ENCODE data around the gene GSPT1. TPM values are rescaled to one million over a fixed set of nuclear protein-coding genes. Genes with fewer than 3 reads are reported as not detected.

The GSPT1 gene
- total RNA-seq, 1 experiment from 2014 or later, result 173 TPM

GRCh38 chr16:11876306-11876705 lies 39.5 kb downstream of the GSPT1 start:
- Mint-ChIP-seq H3K4me3 (no peak overlapping the region), H3K9me3 (no peaks in the 10 kb centered on the region), H3K27me3 (ENCODE audit: low read depth) (no peaks in the 10 kb centered on the region), H3K4me1 (peaks cover 0 to 6% of the 10 kb centered on the region in 2 experiments; a peak in 2 of 4 replicates), H3K27ac (0 out of 7 replicates have a peak overlapping the region, but pooled peaks of 1 of the 3 experiments have one; percentile 30), H3K36me3 (ENCODE audit: insufficient read depth in 1 of 3, low read depth in 3 of 3) (peaks cover 34 to 79% (median 57%) of the 10 kb centered on the region in 3 experiments)
- H3K23me2 ChIP-seq (ENCODE audit: insufficient read length, low read depth, low read length, poor library complexity, severe bottlenecking), result no peaks in the 10 kb centered on the region
- WGBS (ENCODE audit: extremely low coverage, insufficient read length, low lambda C conversion rate), result no CpG with 5 or more reads among the region's 12 CpGs
- no peak overlapping the region for H4K5ac ChIP-seq (ENCODE audit: insufficient read length, low read depth, low read length)
- H3T11ph ChIP-seq (ENCODE audit: low read length), result no peak overlapping the region
- no peak overlapping the region for H3K9ac ChIP-seq (ENCODE audit: extremely low read depth, insufficient read length, low read length)
- no peak overlapping the region for H2BK20ac ChIP-seq (ENCODE audit: low read depth, low read length, poor library complexity, severe bottlenecking)
- no peak overlapping the region for H3K27ac ChIP-seq (ENCODE audit: insufficient read length, low read depth, low read length)
- H3K9me3 ChIP-seq (ENCODE audit: control insufficient read depth, low read depth, low read length), result no peaks in the 10 kb centered on the region
- no peak overlapping the region for H3K56ac ChIP-seq (ENCODE audit: insufficient read length, low read depth, low read length)
- no peak for TF ChIP-seq CTCF (conservative IDR thresholded peaks at IDR 0.05)
- no peak overlapping the region for H2AFZ ChIP-seq (ENCODE audit: low read length)
- no peaks in the 10 kb centered on the region for H3K27me3 ChIP-seq (ENCODE audit: insufficient read depth, low read length)
- no peak overlapping the region for H2BK5ac ChIP-seq (ENCODE audit: insufficient read length, low read length)
- H3K23ac ChIP-seq (ENCODE audit: insufficient read length, low read depth, low read length), result no peak overlapping the region
- H3K4me1 ChIP-seq (ENCODE audit: insufficient read depth, low read length), result no peaks in the 10 kb centered on the region
- no peak overlapping the region for H2AK5ac ChIP-seq (ENCODE audit: insufficient read length, low read length)
- H2BK120ac ChIP-seq (ENCODE audit: low read depth, low read length, poor library complexity, severe bottlenecking), result no peak overlapping the region
- H3K18ac ChIP-seq (ENCODE audit: insufficient read length, low read depth, low read length), result no peak overlapping the region
- no peaks in the 10 kb centered on the region for H4K20me1 ChIP-seq (ENCODE audit: control insufficient read depth, insufficient read depth, insufficient read length)
- no peak for DNase-seq
- H2BK12ac ChIP-seq (ENCODE audit: insufficient read length, low read depth, low read length), result no peak overlapping the region
- H2BK15ac ChIP-seq (ENCODE audit: low read depth, low read length), result no peak overlapping the region
- H3K14ac ChIP-seq (ENCODE audit: insufficient read depth, low read length), result no peak overlapping the region
- no peaks in the 10 kb centered on the region for H3K79me1 ChIP-seq (ENCODE audit: insufficient read depth, low read depth, low read length, poor library complexity, severe bottlenecking)
- H3K4ac ChIP-seq (ENCODE audit: low read depth, low read length), result no peak overlapping the region
- H4K91ac ChIP-seq (ENCODE audit: insufficient read length, low read depth, low read length), result no peak overlapping the region
- no peak overlapping the region for H3K4me2 ChIP-seq (ENCODE audit: insufficient read depth, insufficient read length, low read length)
- H4K8ac ChIP-seq (replicated peaks; ENCODE audit: insufficient read length, low read depth, low read length), result no peak overlapping the region
- H3K79me2 ChIP-seq (ENCODE audit: insufficient read depth, low read length), result no peaks in the 10 kb centered on the region
